T-cell (primary cell): ENCODE results near the gene VPS72. TPM values are rescaled to one million over a fixed set of nuclear protein-coding genes. Genes with fewer than 3 reads are reported as not detected.
"Not testable (repeated sequence)": the region's sequence is repeated elsewhere in the genome, so short reads cannot be mapped to it uniquely, and the experiment has no call there.

Experiments
- ATAC-seq, 4 experiments: fragments of 200-7000 bp in 3 of 4; fragments of 150-1000 bp in 1 of 4; cut with Tn5 transposase; replicated peaks in 1 of 4; 1 replicate in 3 of 4; 2 replicates in 1 of 4; pipeline ENCODE4 v1.10.0; 2021; ENCODE audit warnings: moderate library complexity in 3 of 4, mild to moderate bottlenecking in 2 of 4, moderate number of reproducible peaks in 1 of 4
- CTCF ChIA-PET, 2 donors: fragments of 300-600 bp; sonication (Branson Sonifier 250); formaldehyde crosslinking; loops; one replicate each; lab custom pipeline; 2022; ENCODE audit warnings: antibody characterized with exemption in 2 of 2; lab: Charles Lee
- POLR2A ChIA-PET, 2 donors: fragments of 300-600 bp; sonication (Branson Sonifier 250); formaldehyde crosslinking; loops; one replicate each; lab custom pipeline; 2022; ENCODE audit warnings: antibody characterized with exemption in 2 of 2; lab: Charles Lee
- DNase-seq, 35 experiments: peaks; one replicate each; pipeline versions ENCODE4 v3.0.0 to v3.0.0-alpha.2; 2013 to 2023
- H3K27ac ChIP-seq: one replicate; pipeline ENCODE4 v1.5.1; 2013; ENCODE audit warnings: low read length
- H3K27me3 ChIP-seq, 2 experiments: replicated peaks in 1 of 2; 1 replicate in 1 of 2; 2 replicates in 1 of 2; pipeline versions ENCODE4 v1.6.1 to v1.7.0; 2013; ENCODE audit warnings: low read length in 1 of 2, mixed read lengths in 1 of 2; ENCODE audit not compliant: control insufficient read depth in 2 of 2, insufficient read depth in 2 of 2; ENCODE audit errors: extremely low read depth in 1 of 2
- H3K36me3 ChIP-seq, 2 donors: 1 replicate in 1 of 2; 2 replicates in 1 of 2; pipeline versions ENCODE4 v1.6.1 to v1.7.0; 2013; ENCODE audit warnings: low read length in 1 of 2; ENCODE audit not compliant: control insufficient read depth in 2 of 2, insufficient read depth in 1 of 2; ENCODE audit errors: extremely low read depth in 1 of 2
- H3K4me1 ChIP-seq, 2 experiments: 1 replicate in 1 of 2; 2 replicates in 1 of 2; pipeline versions ENCODE4 v1.6.1 to v1.7.0; 2013; ENCODE audit warnings: low read length in 2 of 2, mixed read lengths in 1 of 2; ENCODE audit not compliant: insufficient read depth in 2 of 2, control insufficient read depth in 1 of 2; ENCODE audit errors: extremely low read depth in 1 of 2
- H3K4me3 ChIP-seq, 2 donors: 1 replicate in 1 of 2; 2 replicates in 1 of 2; pipeline versions ENCODE4 v1.5.1 to v1.7.0; 2013; ENCODE audit warnings: mild to moderate bottlenecking in 2 of 2, low read length in 1 of 2, moderate library complexity in 1 of 2; ENCODE audit not compliant: control insufficient read depth in 1 of 2; ENCODE audit errors: extremely low read depth in 1 of 2
- H3K9me3 ChIP-seq: 2 replicates; pipeline ENCODE4 v1.7.0; 2013
- H3K27ac Mint-ChIP-seq, 2 donors: one replicate each; pipeline ENCODE4 v1.8.0; 2020 to 2021; ENCODE audit warnings: mild to moderate bottlenecking in 2 of 2, mixed read lengths in 2 of 2
- H3K27me3 Mint-ChIP-seq, 2 donors: one replicate each; pipeline ENCODE4 v1.8.0; 2021 to 2022; ENCODE audit warnings: mixed read lengths in 2 of 2
- H3K36me3 Mint-ChIP-seq: one replicate; pipeline ENCODE4 v1.8.0; 2021; ENCODE audit warnings: mixed read lengths
- H3K4me1 Mint-ChIP-seq, 3 donors: one replicate each; pipeline ENCODE4 v1.8.0; 2020 to 2022; ENCODE audit warnings: mixed read lengths in 3 of 3, mild to moderate bottlenecking in 1 of 3
- H3K4me3 Mint-ChIP-seq, 3 donors: one replicate each; pipeline ENCODE4 v1.8.0; 2020 to 2022; ENCODE audit warnings: mild to moderate bottlenecking in 3 of 3, mixed read lengths in 3 of 3, moderate library complexity in 3 of 3
- H3K9me3 Mint-ChIP-seq, 3 donors: one replicate each; pipeline ENCODE4 v1.8.0; 2020 to 2022; ENCODE audit warnings: mixed read lengths in 3 of 3
- WGBS: methylation state at CpG from one replicate; pipeline ENCODE4 v1.1.5; 2013; ENCODE audit warnings: missing lambda C conversion rate; ENCODE audit not compliant: insufficient coverage; 5-methylcytosine and 5-hydroxymethylcytosine counted together
- total RNA-seq, 35 experiments: library from RNA in 6 of 35; stranded (reverse) in 6 of 35; fragments of 120-200 nt in 1 of 35; gene quantifications; one replicate each; pipeline versions ENCODE4 v1.2.1 to v1.2.4 and lab custom pipeline; 2013 to 2026

Gene VPS72
- total RNA-seq, 5 donors from 2014 or later (not counting 1 experiment from before 2014, with no cell fraction given): 50.2 to 84.5 (median 58.9) TPM

GRCh38 chr1:151199873-151200581 is 10.0 kb upstream of the VPS72 start:
- no peak for ATAC-seq
- WGBS: 35% methylated on average over 7 of the region's 11 CpGs
- H3K4me1 Mint-ChIP-seq: peaks cover 51 to 58% (median 55%) of the 10 kb centered on the region in 3 donors
- H3K27me3 ChIP-seq: no peaks in the 10 kb centered on the region
- no peaks in the 10 kb centered on the region for H3K27me3 Mint-ChIP-seq
- H3K36me3 ChIP-seq: peaks cover 0 to 3% of the 10 kb centered on the region in 2 donors
- peak overlapping the region; percentile 27 for H3K27ac ChIP-seq
- DNase-seq: peak in 1 of 35 experiments; percentile 25
- ChIA-PET POLR2A (interaction anchor here (0.5 to 1.0 kb wide), 3 partner anchors 10 to 217 kb away, joined by 4 to 7 read pairs (median 5); partner anchors contain the start of gene VPS72 (in 1 of the 2)), CTCF (interaction anchor here in 1 of 2 donors (0.5 kb wide), 1 partner anchor 99 kb away, joined by 4 read pairs; no protein-coding TSS in a partner anchor)
- H3K9me3 Mint-ChIP-seq: no peaks in the 10 kb centered on the region
- peak overlapping the region; percentile 73 to 97 for H3K4me3 ChIP-seq
- H3K4me1 ChIP-seq: peaks cover 16 to 37% of the 10 kb centered on the region in 2 experiments
- peak overlapping the region; percentile 98 to 100 (median 99) for H3K4me3 Mint-ChIP-seq
- no peaks in the 10 kb centered on the region for H3K9me3 ChIP-seq
- H3K36me3 Mint-ChIP-seq: peaks cover 3% of the 10 kb centered on the region
- peak overlapping the region; percentile 94 to 95 for H3K27ac Mint-ChIP-seq

GRCh38 chr1:151198254-151199127 is 8.5 kb upstream of the VPS72 start, which contains the start of gene PIP5K1A:
Gene PIP5K1A (plus strand): TSS chr1:151198552. CDS start chr1:151198997, 445 bp downstream.
- Mint-ChIP-seq H3K4me3 (peak within 1 kb of the TSS; percentile 98 to 100 (median 99)), H3K27me3 (no peaks in the 10 kb centered on the region), H3K4me1 (peaks cover 40 to 49% (median 45%) of the 10 kb centered on the region in 3 donors), H3K27ac (peak within 1 kb of the TSS; percentile 94 to 95), H3K9me3 (no peaks in the 10 kb centered on the region), H3K36me3 (peaks cover 3% of the 10 kb centered on the region)
- 1% methylated on average over 60 of the region's 60 CpGs for WGBS
- no peaks in the 10 kb centered on the region for H3K27me3 ChIP-seq
- H3K27ac ChIP-seq: peak within 1 kb of the TSS; percentile 64
- DNase-seq (peak; percentile 94 to 100 (median 99)), ATAC-seq (peak; percentile 96 to 99 (median 98))
- H3K36me3 ChIP-seq: no peaks in the 10 kb centered on the region
- H3K9me3 ChIP-seq: no peaks in the 10 kb centered on the region
- ChIA-PET POLR2A (interaction anchor here in 1 of 2 donors (0.6 to 1.4 kb wide), 2 partner anchors 8 to 53 kb away, joined by 3 to 5 read pairs; partner anchors contain the start of gene VPS72), CTCF (interaction anchor here in 1 of 2 donors (0.6 kb wide), 2 partner anchors 98 to 1011 kb away, joined by 3 to 5 read pairs; no protein-coding TSS in a partner anchor)
- peak within 1 kb of the TSS; percentile 73 to 97 for H3K4me3 ChIP-seq
- H3K4me1 ChIP-seq: peaks cover 16 to 32% of the 10 kb centered on the region in 2 experiments

- peaks cover 40 to 47% (median 45%) of the 10 kb centered on the region in 3 donors for H3K4me1 Mint-ChIP-seq
- Histone ChIP-seq H3K9me3 (no peaks in the 10 kb centered on the region), H3K4me3 (peak overlapping the region; percentile 73 to 97), H3K27me3 (no peaks in the 10 kb centered on the region), H3K4me1 (peaks cover 16 to 32% of the 10 kb centered on the region in 2 experiments), H3K27ac (peak overlapping the region; percentile 64), H3K36me3 (no peaks in the 10 kb centered on the region)
- POLR2A ChIA-PET: interaction anchor here in 1 of 2 donors (1.4 kb wide), 1 partner anchor 8 kb away, joined by 3 read pairs; the partner anchor contains the start of gene VPS72
- CTCF ChIA-PET: no interaction called here
- H3K9me3 Mint-ChIP-seq: no peaks in the 10 kb centered on the region
- no peak for DNase-seq
- ATAC-seq: no peak
- H3K27me3 Mint-ChIP-seq: no peaks in the 10 kb centered on the region
- peak overlapping the region; percentile 98 to 100 (median 99) for H3K4me3 Mint-ChIP-seq
- WGBS: 16% methylated on average over 7 of the region's 10 CpGs
- peaks cover 3% of the 10 kb centered on the region for H3K36me3 Mint-ChIP-seq
- peak overlapping the region; percentile 94 to 95 for H3K27ac Mint-ChIP-seq
Observed at GRCh38 chr1:151197863-151198253, 7.9 kb upstream of the VPS72 start.

DNA sequence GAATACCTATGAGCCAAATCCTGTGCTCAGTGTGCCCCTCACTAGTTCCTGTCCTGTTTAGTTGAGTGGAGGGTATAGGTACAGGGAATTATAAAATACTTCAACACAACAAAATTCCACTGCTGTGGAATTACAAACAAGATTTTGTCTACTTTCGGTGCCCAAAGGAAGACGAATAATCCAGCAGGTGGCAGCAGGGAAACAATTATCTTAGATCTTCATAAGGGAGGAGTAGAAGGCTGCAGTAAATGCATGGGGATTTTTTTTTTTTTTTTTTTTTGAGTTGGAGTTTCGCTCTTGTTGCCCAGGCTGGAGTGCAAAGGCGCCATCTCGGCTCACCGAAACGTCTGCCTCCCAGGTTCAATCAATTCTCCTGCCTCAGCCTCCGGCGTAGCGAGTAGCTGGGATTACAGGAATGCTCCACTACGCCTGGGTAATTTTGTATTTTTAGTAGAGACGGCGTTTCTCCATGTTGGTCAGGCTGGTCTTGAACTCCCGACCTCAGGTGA is 6.3 kb upstream of the VPS72 start:
- ATAC-seq (peak in 1 of 4 experiments; percentile 28), DNase-seq (peak in 32 of 35 experiments; percentile 8 to 78 (median 40))
- ChIA-PET CTCF (interaction anchor here (0.7 to 1.8 kb wide), 4 partner anchors 23 to 190 kb away, joined by 7 to 14 read pairs (median 8); partner anchors contain the start of gene MINDY1 (in 1 of the 2)), POLR2A (interaction anchor here in 1 of 2 donors (0.6 kb wide), 1 partner anchor 61 kb away, joined by 3 read pairs; no protein-coding TSS in a partner anchor)
- Histone ChIP-seq H3K36me3 (no peaks in the 10 kb centered on the region), H3K27ac (no peak overlapping the region), H3K27me3 (no peaks in the 10 kb centered on the region), H3K4me1 (peaks cover 16 to 28% of the 10 kb centered on the region in 2 experiments), H3K9me3 (no peaks in the 10 kb centered on the region), H3K4me3 (no peak overlapping the region)
- Mint-ChIP-seq H3K4me3 (peak overlapping the region in 2 of 3 donors; percentile 40 to 42), H3K9me3 (no peaks in the 10 kb centered on the region), H3K27me3 (no peaks in the 10 kb centered on the region), H3K36me3 (peaks cover 3% of the 10 kb centered on the region), H3K4me1 (peaks cover 34 to 37% (median 36%) of the 10 kb centered on the region in 3 donors), H3K27ac (peak overlapping the region in 1 of 2 donors; percentile 69)
- WGBS: 53% methylated on average over 8 of the region's 14 CpGs

DNA sequence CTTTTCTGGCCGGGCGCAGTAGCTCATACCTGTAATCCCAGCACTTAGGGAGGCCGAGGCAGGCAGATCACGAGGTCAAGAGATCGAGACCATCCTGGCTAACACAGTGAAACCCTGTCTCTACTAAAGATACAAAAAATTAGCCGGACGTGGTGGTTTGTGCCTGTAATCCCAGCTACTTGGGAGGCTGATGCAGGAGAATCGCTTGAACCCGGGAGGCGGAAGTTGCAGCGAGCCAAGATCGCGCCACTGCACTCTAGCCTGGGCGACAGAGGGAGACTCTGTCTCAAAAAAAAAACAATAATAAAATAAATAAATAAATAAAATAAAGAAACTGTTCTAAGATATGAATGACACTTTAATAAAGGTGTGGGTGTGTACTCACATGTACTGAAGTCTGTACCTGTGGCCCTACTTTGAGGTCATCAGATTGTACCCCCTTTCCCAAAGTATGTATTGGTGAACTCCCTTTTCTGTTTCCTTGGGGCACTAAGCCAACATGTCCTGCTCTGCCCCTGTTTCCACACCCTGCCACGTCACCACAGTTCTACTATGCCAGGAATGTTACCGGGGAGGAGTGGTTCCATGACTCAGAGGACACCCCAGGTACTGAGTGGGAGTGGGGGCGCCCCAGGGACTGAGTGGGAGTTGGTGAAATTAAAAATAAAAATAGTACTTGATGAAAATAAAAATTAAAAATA is 5.0 kb upstream of the VPS72 start:
- CTCF ChIA-PET: interaction anchor here (0.6 to 1.8 kb wide), 5 partner anchors 57 to 133 kb away, joined by 3 to 8 read pairs (median 4); no protein-coding TSS in a partner anchor
- ATAC-seq, H3K27me3 ChIP-seq, H3K9me3 Mint-ChIP-seq, H3K9me3 ChIP-seq, H3K27ac Mint-ChIP-seq, H3K36me3 Mint-ChIP-seq, DNase-seq, H3K4me3 ChIP-seq, H3K36me3 ChIP-seq, H3K4me3 Mint-ChIP-seq, H3K27ac ChIP-seq, H3K27me3 Mint-ChIP-seq: not testable (repeated sequence)
- POLR2A ChIA-PET: interaction anchor here in 1 of 2 donors (0.9 kb wide), 1 partner anchor 31 kb away, joined by 6 read pairs; no protein-coding TSS in a partner anchor
- H3K4me1 Mint-ChIP-seq: peaks cover 35 to 41% (median 36%) of the 10 kb centered on the region in 3 donors
- H3K4me1 ChIP-seq: peaks cover 10 to 29% of the 10 kb centered on the region in 2 experiments
- WGBS: no CpG with 5 or more reads among the region's 17 CpGs
